IMR-90 (cell line): Measurements from ENCODE around the gene ARHGAP15. TPM values are rescaled to one million over a fixed set of nuclear protein-coding genes. Genes with fewer than 3 reads are reported as not detected.

Experiments
- ATAC-seq: fragments of 200-7000 bp; cut with Tn5 transposase; 2 replicates; pipeline ENCODE4 v1.9.1; 2020; ENCODE audit warnings: low read depth, mild to moderate bottlenecking, moderate library complexity
- BruUV-seq: library from RNA; stranded (reverse); fragments of 400-500 nt; replicated peaks from 2 replicates; lab custom pipeline; 2021; lab: Mats Ljungman, UMichigan
- CTCF ChIA-PET: fragments of 300-600 bp; formaldehyde crosslinking; extraction: SDS; loops from one replicate; lab custom pipeline; 2021; ENCODE audit warnings: antibody characterized with exemption; lab: Yijun Ruan, JAX
- POLR2A ChIA-PET: fragments of 300-600 bp; sonication (Branson Sonifier 250); formaldehyde crosslinking; loops from one replicate; lab custom pipeline; 2022; ENCODE audit warnings: antibody characterized with exemption; ENCODE audit not compliant: unreplicated experiment; lab: Charles Lee
- DNase-seq: peaks from one replicate; pipeline ENCODE4 v3.0.0; 2013
- H2AFZ ChIP-seq: replicated peaks from 2 replicates; pipeline ENCODE3; 2013; ENCODE audit warnings: low read length, mild to moderate bottlenecking; ENCODE audit not compliant: poor library complexity
- H2AK5ac ChIP-seq: 2 replicates; pipeline ENCODE4 v1.6.1; 2013; ENCODE audit warnings: low read depth, low read length, inconsistent platforms
- H2AK9ac ChIP-seq: replicated peaks from 2 replicates; pipeline ENCODE3; 2013; ENCODE audit warnings: mild to moderate bottlenecking, low read depth, low read length, moderate library complexity; ENCODE audit not compliant: poor library complexity
- H2BK120ac ChIP-seq: 2 replicates; pipeline ENCODE4 v1.6.1; 2013; ENCODE audit warnings: low read depth, low read length, inconsistent platforms
- H2BK15ac ChIP-seq: 3 replicates; pipeline ENCODE4 v1.6.1; 2013; ENCODE audit warnings: low read depth, low read length, inconsistent platforms
- H2BK20ac ChIP-seq: 2 replicates; pipeline ENCODE4 v1.6.1; 2013; ENCODE audit warnings: low read depth, mild to moderate bottlenecking, inconsistent platforms, low read length, moderate library complexity
- H2BK5ac ChIP-seq: 2 replicates; pipeline ENCODE4 v1.6.1; 2013; ENCODE audit warnings: mild to moderate bottlenecking, low read depth, low read length, inconsistent platforms; ENCODE audit not compliant: poor library complexity, severe bottlenecking
- H3K14ac ChIP-seq: replicated peaks from 2 replicates; pipeline ENCODE4 v1.6.1; 2013; ENCODE audit warnings: low read depth, low read length, inconsistent platforms
- H3K18ac ChIP-seq: 2 replicates; pipeline ENCODE4 v1.6.1; 2013; ENCODE audit warnings: low read depth, low read length, control low read depth
- H3K23ac ChIP-seq: 2 replicates; pipeline ENCODE4 v1.6.1; 2013; ENCODE audit warnings: low read depth, low read length, inconsistent platforms
- H3K27ac ChIP-seq: 2 replicates; pipeline ENCODE4 v1.5.1; 2013; ENCODE audit warnings: mild to moderate bottlenecking, control low read depth, low read length; ENCODE audit not compliant: insufficient read depth
- H3K27me3 ChIP-seq: 2 replicates; pipeline ENCODE4 v1.6.1; 2013; ENCODE audit warnings: low read length; ENCODE audit not compliant: control insufficient read depth, insufficient read depth
- H3K36me3 ChIP-seq: 2 replicates; pipeline ENCODE4 v1.6.1; 2013; ENCODE audit warnings: low read length, mixed read lengths; ENCODE audit not compliant: control insufficient read depth, insufficient read depth
- H3K4ac ChIP-seq: 2 replicates; pipeline ENCODE4 v1.6.1; 2013; ENCODE audit warnings: low read depth, low read length, inconsistent platforms
- H3K4me1 ChIP-seq: 2 replicates; pipeline ENCODE4 v1.6.1; 2013; ENCODE audit warnings: low read length, mixed read lengths; ENCODE audit not compliant: control insufficient read depth, insufficient read depth
- H3K4me2 ChIP-seq: 2 replicates; pipeline ENCODE4 v1.6.1; 2013; ENCODE audit warnings: low read depth, mild to moderate bottlenecking, control low read depth, low read length, moderate library complexity
- H3K4me3 ChIP-seq: 2 replicates; pipeline ENCODE4 v1.5.1; 2013; ENCODE audit warnings: low read depth, mild to moderate bottlenecking, control low read depth, low read length, moderate library complexity; ENCODE audit not compliant: insufficient read depth
- H3K56ac ChIP-seq: 2 replicates; pipeline ENCODE4 v1.6.1; 2013; ENCODE audit warnings: low read length, inconsistent platforms; ENCODE audit not compliant: insufficient read depth; ENCODE audit errors: extremely low read depth
- H3K79me1 ChIP-seq, 2 experiments: 2 replicates each; pipeline ENCODE4 v1.6.1; 2013; ENCODE audit warnings: low read length in 2 of 2, inconsistent platforms in 1 of 2, low read depth in 1 of 2
- H3K9ac ChIP-seq: 2 replicates; pipeline ENCODE4 v1.6.1; 2013; ENCODE audit warnings: low read depth, low read length, control low read depth
- H3K9me1 ChIP-seq: 2 replicates; pipeline ENCODE4 v1.6.1; 2013; ENCODE audit warnings: low read length, inconsistent platforms; ENCODE audit not compliant: insufficient read depth
- H3K9me3 ChIP-seq: 2 replicates; pipeline ENCODE4 v1.6.1; 2013; ENCODE audit warnings: low read length; ENCODE audit not compliant: control insufficient read depth, insufficient read depth
- H4K20me1 ChIP-seq: 2 replicates; pipeline ENCODE4 v1.6.1; 2013; ENCODE audit warnings: low read length, inconsistent platforms; ENCODE audit not compliant: insufficient read depth
- H4K5ac ChIP-seq: 2 replicates; pipeline ENCODE4 v1.6.1; 2013; ENCODE audit warnings: mild to moderate bottlenecking, low read depth, low read length, control low read depth
- H4K8ac ChIP-seq, 2 experiments: 2 replicates each; pipeline ENCODE4 v1.6.1; 2013; ENCODE audit warnings: low read depth in 2 of 2, low read length in 2 of 2, control low read depth in 1 of 2, inconsistent platforms in 1 of 2
- H4K91ac ChIP-seq: 2 replicates; pipeline ENCODE4 v1.6.1; 2013; ENCODE audit warnings: low read depth, low read length, inconsistent platforms; ENCODE audit not compliant: insufficient read depth
- CEBPB ChIP-seq: IDR thresholded peaks from 2 replicates; pipeline ENCODE4 v1.6.1; 2012; ENCODE audit warnings: low read depth, low read length, improper control_type of control experiment
- CHD1 ChIP-seq: IDR thresholded peaks from 2 replicates; pipeline ENCODE4 v1.6.1; 2012; ENCODE audit warnings: low read depth, low read length, improper control_type of control experiment
- FOS ChIP-seq: fragments of 150-350 bp; IDR thresholded peaks from 2 replicates; pipeline ENCODE4 v1.6.1; 2016; ENCODE audit warnings: low read depth, low read length
- MAZ ChIP-seq: IDR thresholded peaks from 2 replicates; pipeline ENCODE4 v1.6.1; 2012; ENCODE audit warnings: low read depth, mild to moderate bottlenecking, low read length, improper control_type of control experiment, moderate library complexity, borderline replicate concordance
- RAD21 ChIP-seq: IDR thresholded peaks from 2 replicates; pipeline ENCODE4 v1.6.1; 2012; ENCODE audit warnings: low read length, improper control_type of control experiment
- RFX5 ChIP-seq: IDR thresholded peaks from 2 replicates; pipeline ENCODE4 v1.8.0; 2012; ENCODE audit warnings: low read depth, mild to moderate bottlenecking, low read length, moderate library complexity
- WGBS, 2 experiments: methylation state at CpG; one replicate each; pipeline versions ENCODE4 v1.1.5 to v1.1.7; 2013; ENCODE audit warnings: missing lambda C conversion rate in 2 of 2; ENCODE audit not compliant: insufficient read length in 1 of 2; ENCODE audit errors: extremely low coverage in 2 of 2; 5-methylcytosine and 5-hydroxymethylcytosine counted together
- dilution Hi-C: fragments of 300-500 bp; cut with HindIII; formaldehyde crosslinking; loops from one replicate; pipeline ENCODE4 v1.14.3; 2018; ENCODE audit warnings: low sequenced_read_pairs; ENCODE audit not compliant: unreplicated experiment
- in situ Hi-C: fragments of 300-500 bp; cut with MboI; formaldehyde crosslinking; loops from 3 replicates; pipeline ENCODE4 v1.14.3; 2019; ENCODE audit warnings: low sequenced_read_pairs, inconsistent platforms, mixed read lengths
- intact Hi-C: fragments of 100-400 bp; cut with micrococcal nuclease; formaldehyde crosslinking; loops from 2 replicates; pipeline ENCODE4 v1.10.0; 2022
- polyA plus RNA-seq, 3 experiments: library from polyadenylated mRNA; depleted of rRNA; stranded (reverse); fragments of >200 nt; gene quantifications; 2 replicates each; pipeline ENCODE4 v1.2.3, GENCODE V29; 2012; ENCODE audit warnings: low replicate concordance in 1 of 3
- total RNA-seq: library from RNA; depleted of rRNA; stranded (reverse); fragments of >200 nt; gene quantifications from 2 replicates; pipeline ENCODE4 v1.2.3, GENCODE V29; 2012
- TF ChIP-seq, protein P1 (sequence below): conservative IDR thresholded peaks from 2 replicates; pipeline ENCODE4 v1.5.1; 2012; ENCODE audit warnings: mild to moderate bottlenecking, low read depth, low read length, improper control_type of control experiment
- TF ChIP-seq, protein P2 (sequence below): fragments of 150-350 bp; IDR thresholded peaks from 2 replicates; pipeline ENCODE4 v1.6.1; 2017; ENCODE audit warnings: mild to moderate bottlenecking, antibody characterized with exemption, low read length, low read depth

The ARHGAP15 gene
- total and polyA plus RNA-seq, 2 of the 4 experiments (the other 2 are of a cell fraction) = not detected

DNA sequence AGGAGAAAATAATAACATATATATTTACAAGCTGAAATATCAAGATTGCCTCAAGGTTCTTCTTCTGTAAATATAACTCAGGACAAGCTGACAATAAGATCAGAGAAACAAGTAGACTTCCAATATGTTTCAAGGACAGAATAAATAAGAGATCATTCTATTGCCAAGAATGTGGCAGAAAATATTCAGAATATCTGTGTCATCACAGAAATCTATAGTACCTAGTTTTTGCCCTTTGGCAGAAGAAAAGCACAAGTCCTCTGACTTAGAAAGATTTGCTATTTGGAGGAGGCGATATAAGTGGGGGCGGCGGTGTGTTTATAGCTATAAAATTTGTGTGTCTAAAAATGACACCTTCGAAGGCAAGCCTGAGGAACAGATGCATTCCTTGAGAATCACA lies 34.3 kb downstream of the ARHGAP15 start:
- H4K20me1 ChIP-seq = no peaks in the 10 kb centered on the region
- H3K27me3 ChIP-seq = peaks cover 13% of the 10 kb centered on the region
- no peak overlapping the region for H4K91ac ChIP-seq
- no peaks in the 10 kb centered on the region for H3K9me3 ChIP-seq
- H3K4me2 ChIP-seq = no peak overlapping the region
- no TSS peak for BruUV-seq
- dilution Hi-C loops (no loop called here), in situ Hi-C loops (no loop called here), intact Hi-C loops (loop anchor here (2.0 kb wide), 2 partner anchors 59 to 95 kb away; no protein-coding TSS in a partner anchor)
- no peak overlapping the region for H3K18ac ChIP-seq
- no peak overlapping the region for H2AK5ac ChIP-seq
- no peaks in the 10 kb centered on the region for H3K79me1 ChIP-seq
- no peak overlapping the region for H4K5ac ChIP-seq
- no peak overlapping the region for H2BK120ac ChIP-seq
- no peaks in the 10 kb centered on the region for H3K9me1 ChIP-seq
- ChIA-PET POLR2A (no interaction called here), CTCF (no interaction called here)
- H3K4ac ChIP-seq = no peak overlapping the region
- H2BK20ac ChIP-seq = no peak overlapping the region
- ATAC-seq (no peak), DNase-seq (no peak)
- no CpG with 5 or more reads among the region's 4 CpGs for WGBS, 2 experiments
- no peak overlapping the region for H3K9ac ChIP-seq
- H3K23ac ChIP-seq = no peak overlapping the region; the same call in 1 of the 2 replicates
- H2AK9ac ChIP-seq = no peak overlapping the region
- H3K4me3 ChIP-seq = no peak overlapping the region
- TF ChIP-seq, protein P1, sequence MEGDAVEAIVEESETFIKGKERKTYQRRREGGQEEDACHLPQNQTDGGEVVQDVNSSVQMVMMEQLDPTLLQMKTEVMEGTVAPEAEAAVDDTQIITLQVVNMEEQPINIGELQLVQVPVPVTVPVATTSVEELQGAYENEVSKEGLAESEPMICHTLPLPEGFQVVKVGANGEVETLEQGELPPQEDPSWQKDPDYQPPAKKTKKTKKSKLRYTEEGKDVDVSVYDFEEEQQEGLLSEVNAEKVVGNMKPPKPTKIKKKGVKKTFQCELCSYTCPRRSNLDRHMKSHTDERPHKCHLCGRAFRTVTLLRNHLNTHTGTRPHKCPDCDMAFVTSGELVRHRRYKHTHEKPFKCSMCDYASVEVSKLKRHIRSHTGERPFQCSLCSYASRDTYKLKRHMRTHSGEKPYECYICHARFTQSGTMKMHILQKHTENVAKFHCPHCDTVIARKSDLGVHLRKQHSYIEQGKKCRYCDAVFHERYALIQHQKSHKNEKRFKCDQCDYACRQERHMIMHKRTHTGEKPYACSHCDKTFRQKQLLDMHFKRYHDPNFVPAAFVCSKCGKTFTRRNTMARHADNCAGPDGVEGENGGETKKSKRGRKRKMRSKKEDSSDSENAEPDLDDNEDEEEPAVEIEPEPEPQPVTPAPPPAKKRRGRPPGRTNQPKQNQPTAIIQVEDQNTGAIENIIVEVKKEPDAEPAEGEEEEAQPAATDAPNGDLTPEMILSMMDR = no peak
- TF ChIP-seq, protein P2, sequence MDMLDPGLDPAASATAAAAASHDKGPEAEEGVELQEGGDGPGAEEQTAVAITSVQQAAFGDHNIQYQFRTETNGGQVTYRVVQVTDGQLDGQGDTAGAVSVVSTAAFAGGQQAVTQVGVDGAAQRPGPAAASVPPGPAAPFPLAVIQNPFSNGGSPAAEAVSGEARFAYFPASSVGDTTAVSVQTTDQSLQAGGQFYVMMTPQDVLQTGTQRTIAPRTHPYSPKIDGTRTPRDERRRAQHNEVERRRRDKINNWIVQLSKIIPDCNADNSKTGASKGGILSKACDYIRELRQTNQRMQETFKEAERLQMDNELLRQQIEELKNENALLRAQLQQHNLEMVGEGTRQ = no peak
- TF ChIP-seq RAD21 = no peak
- no peak for TF ChIP-seq CEBPB
- TF ChIP-seq FOS = no peak
- no peak for TF ChIP-seq MAZ
- TF ChIP-seq RFX5 = no peak
- no peak for TF ChIP-seq CHD1
- no peak overlapping the region for H4K8ac ChIP-seq
- H3K27ac ChIP-seq = no peak overlapping the region
- H2AFZ ChIP-seq = no peak overlapping the region
- no peak overlapping the region for H3K14ac ChIP-seq
- H3K4me1 ChIP-seq = no peaks in the 10 kb centered on the region
- no peak overlapping the region for H3K56ac ChIP-seq
- no peaks in the 10 kb centered on the region for H3K36me3 ChIP-seq
- H2BK15ac ChIP-seq = no peak overlapping the region
- no peak overlapping the region for H2BK5ac ChIP-seq
